ENCODE measurements around the gene FAM111A. TPM values are rescaled to one million over a fixed set of nuclear protein-coding genes. Genes with fewer than 3 reads are reported as not detected.

FAM111A gene
- total and polyA plus RNA-seq, 9 of the 15 experiments (the other 6 are each of a cell fraction or from before 2014, with no cell fraction given) = 14.8 to 30.6 (median 20.1) TPM

GRCh38 chr11:59106363-59107336, 36.0 kb upstream of the FAM111A start, which contains the start of gene FAM111B:
Gene FAM111B (plus strand): TSS chr11:59107237. CDS start chr11:59109626, 2,389 bp downstream.
- POLR2A ChIA-PET = no interaction called here
- CTCF ChIA-PET (ENCODE audit: low intra/inter-chr PET ratio) = no interaction called here
- no peak within 1 kb of the TSS for H3K27ac ChIP-seq (ENCODE audit: extremely low read depth, low read depth, low read length)
- ATAC-seq (peak; percentile 56), FAIRE-seq (no peak), DNase-seq (ENCODE audit: extremely low read depth in 1 of 4, low spot score in 3 of 4) (peak in 3 of 4 experiments; percentile 7 to 12 (median 8))
- no peak within 1 kb of the TSS for H2AFZ ChIP-seq (ENCODE audit: low read depth, low read length)
- intact Hi-C loops (cut with micrococcal nuclease) (no loop called here), in situ Hi-C loops (cut with MboI) (no loop called here)
- H3K79me2 ChIP-seq (ENCODE audit: control insufficient read depth, insufficient read depth, low read length) = no peaks in the 10 kb centered on the region
- no peaks in the 10 kb centered on the region for H3K9me3 ChIP-seq (replicated peaks; ENCODE audit: control insufficient read depth, insufficient read depth, low read depth, low read length)
- no peak within 1 kb of the TSS for H3K4me3 ChIP-seq
- no peaks in the 10 kb centered on the region for H4K20me1 ChIP-seq (replicated peaks; ENCODE audit: control insufficient read depth, insufficient read depth, low read length)
- 18% methylated on average over 58 of the region's 64 CpGs for WGBS (ENCODE audit: insufficient coverage, low coverage, missing lambda C conversion rate)
- no peaks in the 10 kb centered on the region for H3K9me1 ChIP-seq (ENCODE audit: control insufficient read depth, insufficient read depth, low read length)
- H3K36me3 ChIP-seq (ENCODE audit: control insufficient read depth, insufficient read depth, low read length) = no peaks in the 10 kb centered on the region
- peaks cover 2 to 17% of the 10 kb centered on the region in 2 experiments; a peak in 3 of 5 replicates for H3K27me3 ChIP-seq (ENCODE audit: control insufficient read depth in 2 of 2, insufficient read depth in 2 of 2, low read length in 2 of 2)
- no peak within 1 kb of the TSS for H3K4me2 ChIP-seq (ENCODE audit: insufficient read depth, low read length)
- BruUV-seq (replicated peaks) = no TSS peak
- H3K4me1 ChIP-seq (replicated peaks in 1 of 2; ENCODE audit: control insufficient read depth in 2 of 2, insufficient read depth in 2 of 2, low read length in 2 of 2) = peaks cover 0 to 10% of the 10 kb centered on the region in 2 experiments; a peak in 2 of 5 replicates
- H3K9ac ChIP-seq (ENCODE audit: insufficient read depth in 1 of 2, low read depth in 2 of 2, low read length in 2 of 2) = no peak within 1 kb of the TSS
- TF ChIP-seq ZSCAN32 (CRISPR knock-in tag; IDR thresholded peaks at IDR 0.05) (no peak), GMEB1 (CRISPR knock-in tag; IDR thresholded peaks at IDR 0.05) (no peak), ATF2 (CRISPR knock-in tag; IDR thresholded peaks at IDR 0.05) (no peak), STAT5A (IDR thresholded peaks at IDR 0.05; ENCODE audit: borderline replicate concordance, low read length) (no peak), ZNF282 (CRISPR knock-in tag; IDR thresholded peaks at IDR 0.05) (no peak), ZNF316 (IDR thresholded peaks at IDR 0.05) (no peak), HNRNPK (IDR thresholded peaks at IDR 0.05; ENCODE audit: low read depth, low read length, poor library complexity, severe bottlenecking) (no peak), ZNF780A (CRISPR knock-in tag; IDR thresholded peaks at IDR 0.05) (no peak), RBM15 (IDR thresholded peaks at IDR 0.05; ENCODE audit: insufficient read depth, low read length) (no peak), FOXO4 (CRISPR knock-in tag; IDR thresholded peaks at IDR 0.05) (no peak), PBX2 (CRISPR knock-in tag; IDR thresholded peaks at IDR 0.05; ENCODE audit: low read depth) (no peak), PBX2 (tag; conservative IDR thresholded peaks at IDR 0.05; ENCODE audit: low read depth) (peak; percentile 78)
